ENCODE data around the gene ENSA.
"Not testable (repeated sequence)": the region's sequence is repeated elsewhere in the genome, so short reads cannot be mapped to it uniquely, and the experiment has no call there.

GRCh38 chr1:150624546-150624945, 4.9 kb downstream of the ENSA start:
- TF ChIP-seq CTCF (conservative IDR thresholded peaks at IDR 0.05; ENCODE audit: low read depth in 2 of 2); REST (IDR thresholded peaks at IDR 0.05; ENCODE audit: unreplicated experiment); EZH2 (IDR thresholded peaks at IDR 0.05; ENCODE audit: low read depth, unreplicated experiment); CREB1 (CRISPR knock-in tag; IDR thresholded peaks at IDR 0.05; ENCODE audit: low read depth): not testable (repeated sequence)
